ENCODE data around the gene RBM47. TPM values are rescaled to one million over a fixed set of nuclear protein-coding genes. Genes with fewer than 3 reads are reported as not detected.

Gene RBM47
- total and polyA plus RNA-seq, 4 donors, result 1.6 to 13.6 (median 4.0) TPM

DNA sequence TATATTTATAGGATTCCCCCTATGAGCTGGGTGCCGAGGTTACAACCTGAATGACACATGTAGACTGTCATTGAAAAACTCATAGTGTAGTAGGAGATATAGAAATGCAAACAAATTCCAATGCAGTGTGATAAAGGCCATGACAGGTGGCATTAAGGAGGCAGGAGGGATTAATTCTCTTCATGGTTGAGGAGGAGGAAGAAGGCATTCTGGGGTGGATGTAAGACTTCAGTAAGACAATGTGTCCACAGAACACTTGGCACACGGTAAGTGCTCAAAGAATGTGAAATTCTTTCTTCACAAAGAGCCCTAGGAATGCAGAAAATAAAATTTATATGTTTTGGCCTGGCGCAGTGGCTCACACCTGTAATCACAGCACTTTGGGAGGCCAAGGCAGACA is 136.5 kb downstream of the RBM47 start:
- DNase-seq (ENCODE audit: low read depth in 4 of 6, low spot score in 6 of 6), result peak in 1 of 6 donors; percentile 6
- Histone ChIP-seq H3K36me3 (ENCODE audit: control insufficient read depth, insufficient read depth, low read length) (no peaks in the 10 kb centered on the region), H3K4me3 (ENCODE audit: low read depth, low read length) (no peak overlapping the region), H3K9me3 (ENCODE audit: control insufficient read depth, insufficient read depth, low read length) (no peaks in the 10 kb centered on the region), H3K27ac (ENCODE audit: low read depth, low read length) (no peak overlapping the region), H3K27me3 (ENCODE audit: control insufficient read depth, insufficient read depth, low read length) (no peaks in the 10 kb centered on the region), H3K4me1 (ENCODE audit: control insufficient read depth, insufficient read depth, low read length) (no peaks in the 10 kb centered on the region)
- 100% methylated on average over 1 of the region's 3 CpGs for WGBS (ENCODE audit: insufficient coverage)

DNA sequence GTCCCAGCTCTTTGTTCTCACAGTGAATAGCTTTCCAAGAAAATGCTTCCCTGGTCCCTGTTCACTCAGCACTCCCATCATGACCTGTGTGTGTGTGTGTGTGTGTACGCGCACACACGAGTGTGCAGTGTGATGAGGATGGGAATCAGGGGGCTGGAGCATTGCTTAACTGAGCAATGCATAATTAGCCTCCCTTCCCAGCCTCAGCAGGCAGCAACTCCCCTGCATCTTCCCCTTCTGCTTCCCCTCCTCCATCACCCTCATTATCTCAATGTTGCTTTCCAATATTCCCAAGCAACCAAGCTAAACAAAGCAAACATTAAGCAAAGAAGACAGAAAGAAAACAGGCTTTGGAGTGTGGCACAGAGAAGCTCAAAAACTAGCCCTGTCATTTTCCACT is 137.0 kb downstream of the RBM47 start:
- Histone ChIP-seq H3K27ac (ENCODE audit: low read depth, low read length) (no peak overlapping the region), H3K36me3 (ENCODE audit: control insufficient read depth, insufficient read depth, low read length) (no peaks in the 10 kb centered on the region), H3K27me3 (ENCODE audit: control insufficient read depth, insufficient read depth, low read length) (no peaks in the 10 kb centered on the region), H3K9me3 (ENCODE audit: control insufficient read depth, insufficient read depth, low read length) (no peaks in the 10 kb centered on the region), H3K4me1 (ENCODE audit: control insufficient read depth, insufficient read depth, low read length) (no peaks in the 10 kb centered on the region), H3K4me3 (ENCODE audit: low read depth, low read length) (no peak overlapping the region)
- no CpG with 5 or more reads among the region's 3 CpGs for WGBS (ENCODE audit: insufficient coverage)
- DNase-seq (ENCODE audit: low read depth in 4 of 6, low spot score in 6 of 6), result peak in 3 of 6 donors; percentile 7 to 75 (median 10)

- H3K4me1 ChIP-seq (ENCODE audit: control insufficient read depth, insufficient read depth, low read length), result no peaks in the 10 kb centered on the region
- H3K9me3 ChIP-seq (ENCODE audit: control insufficient read depth, insufficient read depth, low read length), result no peaks in the 10 kb centered on the region
- DNase-seq (ENCODE audit: low read depth in 4 of 6, low spot score in 6 of 6), result no peak
- H3K27ac ChIP-seq (ENCODE audit: low read depth, low read length), result no peak overlapping the region
- no peaks in the 10 kb centered on the region for H3K36me3 ChIP-seq (ENCODE audit: control insufficient read depth, insufficient read depth, low read length)
- H3K4me3 ChIP-seq (ENCODE audit: low read depth, low read length), result no peak overlapping the region
- H3K27me3 ChIP-seq (ENCODE audit: control insufficient read depth, insufficient read depth, low read length), result no peaks in the 10 kb centered on the region
- WGBS (ENCODE audit: insufficient coverage), result 93% methylated on average over 5 of the region's 10 CpGs
Observed at GRCh38 chr4:40490481-40490880, 139.2 kb downstream of the RBM47 start.

- Histone ChIP-seq H3K4me1 (ENCODE audit: control insufficient read depth, insufficient read depth, low read length) (no peaks in the 10 kb centered on the region), H3K27ac (ENCODE audit: low read depth, low read length) (no peak overlapping the region), H3K27me3 (ENCODE audit: control insufficient read depth, insufficient read depth, low read length) (no peaks in the 10 kb centered on the region), H3K36me3 (ENCODE audit: control insufficient read depth, insufficient read depth, low read length) (no peaks in the 10 kb centered on the region), H3K9me3 (ENCODE audit: control insufficient read depth, insufficient read depth, low read length) (no peaks in the 10 kb centered on the region), H3K4me3 (ENCODE audit: low read depth, low read length) (no peak overlapping the region)
- no peak for DNase-seq (ENCODE audit: low read depth in 4 of 6, low spot score in 6 of 6)
Observed at GRCh38 chr4:40489961-40490360, 139.7 kb downstream of the RBM47 start.

GRCh38 chr4:40486534-40486933 is 143.1 kb downstream of the RBM47 start:
- H3K9me3 ChIP-seq (ENCODE audit: control insufficient read depth, insufficient read depth, low read length), result no peaks in the 10 kb centered on the region
- H3K4me1 ChIP-seq (ENCODE audit: control insufficient read depth, insufficient read depth, low read length), result no peaks in the 10 kb centered on the region
- WGBS (ENCODE audit: insufficient coverage), result no CpG with 5 or more reads among the region's 1 CpG
- no peak for DNase-seq (ENCODE audit: low read depth in 4 of 6, low spot score in 6 of 6)
- H3K27me3 ChIP-seq (ENCODE audit: control insufficient read depth, insufficient read depth, low read length), result no peaks in the 10 kb centered on the region
- no peak overlapping the region for H3K27ac ChIP-seq (ENCODE audit: low read depth, low read length)
- no peaks in the 10 kb centered on the region for H3K36me3 ChIP-seq (ENCODE audit: control insufficient read depth, insufficient read depth, low read length)
- H3K4me3 ChIP-seq (ENCODE audit: low read depth, low read length), result no peak overlapping the region

GRCh38 chr4:40484346-40485090 is 145.1 kb downstream of the RBM47 start:
- H3K4me3 ChIP-seq (ENCODE audit: low read depth, low read length), result no peak overlapping the region
- H3K27me3 ChIP-seq (ENCODE audit: control insufficient read depth, insufficient read depth, low read length), result no peaks in the 10 kb centered on the region
- 100% methylated on average over 1 of the region's 1 CpG for WGBS (ENCODE audit: insufficient coverage)
- no peaks in the 10 kb centered on the region for H3K9me3 ChIP-seq (ENCODE audit: control insufficient read depth, insufficient read depth, low read length)
- no peaks in the 10 kb centered on the region for H3K36me3 ChIP-seq (ENCODE audit: control insufficient read depth, insufficient read depth, low read length)
- no peak for DNase-seq (ENCODE audit: low read depth in 4 of 6, low spot score in 6 of 6)
- H3K27ac ChIP-seq (ENCODE audit: low read depth, low read length), result no peak overlapping the region
- H3K4me1 ChIP-seq (ENCODE audit: control insufficient read depth, insufficient read depth, low read length), result no peaks in the 10 kb centered on the region

DNA sequence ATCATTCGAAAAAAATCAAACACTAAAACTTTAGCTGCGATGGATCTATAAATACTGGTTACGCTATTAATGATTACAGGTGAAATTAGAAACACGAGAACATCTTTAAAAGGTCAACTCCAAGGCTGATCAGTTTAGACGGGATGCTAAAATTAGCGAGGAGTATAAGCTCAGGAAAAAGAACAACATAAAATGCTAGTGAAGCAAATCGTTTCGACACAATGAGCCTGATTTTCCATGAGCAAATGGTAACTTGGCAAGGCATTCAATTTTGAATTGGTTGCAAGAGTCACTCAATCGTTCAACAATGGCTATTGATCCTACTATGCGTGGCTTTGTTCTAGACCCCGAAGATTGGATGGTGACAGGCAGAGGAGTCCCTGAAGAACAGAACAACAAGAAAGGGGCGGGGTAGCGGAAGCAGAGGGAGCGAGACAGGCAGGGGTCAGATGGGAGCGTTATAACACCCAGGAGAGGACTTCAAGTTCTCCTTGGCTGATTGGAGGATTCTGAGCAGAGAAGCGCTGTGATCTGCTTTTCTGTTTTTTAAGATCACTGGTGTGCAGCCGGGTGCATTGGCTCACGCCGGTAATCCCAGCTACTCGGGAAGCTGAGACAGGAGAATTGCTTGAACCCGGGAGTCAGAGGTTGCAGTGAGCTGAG is 146.5 kb downstream of the RBM47 start:
- H3K4me1 ChIP-seq (ENCODE audit: control insufficient read depth, insufficient read depth, low read length), result no peaks in the 10 kb centered on the region
- no peaks in the 10 kb centered on the region for H3K36me3 ChIP-seq (ENCODE audit: control insufficient read depth, insufficient read depth, low read length)
- no peak overlapping the region for H3K27ac ChIP-seq (ENCODE audit: low read depth, low read length)
- H3K4me3 ChIP-seq (ENCODE audit: low read depth, low read length), result no peak overlapping the region
- no peaks in the 10 kb centered on the region for H3K27me3 ChIP-seq (ENCODE audit: control insufficient read depth, insufficient read depth, low read length)
- DNase-seq (ENCODE audit: low read depth in 4 of 6, low spot score in 6 of 6), result no peak
- WGBS (ENCODE audit: insufficient coverage), result 73% methylated on average over 20 of the region's 21 CpGs
- H3K9me3 ChIP-seq (ENCODE audit: control insufficient read depth, insufficient read depth, low read length), result no peaks in the 10 kb centered on the region

- Histone ChIP-seq H3K27me3 (ENCODE audit: control insufficient read depth, insufficient read depth, low read length) (no peaks in the 10 kb centered on the region), H3K9me3 (ENCODE audit: control insufficient read depth, insufficient read depth, low read length) (no peaks in the 10 kb centered on the region), H3K27ac (ENCODE audit: low read depth, low read length) (no peak overlapping the region), H3K36me3 (ENCODE audit: control insufficient read depth, insufficient read depth, low read length) (no peaks in the 10 kb centered on the region), H3K4me3 (ENCODE audit: low read depth, low read length) (no peak overlapping the region), H3K4me1 (ENCODE audit: control insufficient read depth, insufficient read depth, low read length) (no peaks in the 10 kb centered on the region)
- WGBS (ENCODE audit: insufficient coverage), result 80% methylated on average over 1 of the region's 7 CpGs
- no peak for DNase-seq (ENCODE audit: low read depth in 4 of 6, low spot score in 6 of 6)
Observed at GRCh38 chr4:40481977-40482376, 147.7 kb downstream of the RBM47 start.

DNA sequence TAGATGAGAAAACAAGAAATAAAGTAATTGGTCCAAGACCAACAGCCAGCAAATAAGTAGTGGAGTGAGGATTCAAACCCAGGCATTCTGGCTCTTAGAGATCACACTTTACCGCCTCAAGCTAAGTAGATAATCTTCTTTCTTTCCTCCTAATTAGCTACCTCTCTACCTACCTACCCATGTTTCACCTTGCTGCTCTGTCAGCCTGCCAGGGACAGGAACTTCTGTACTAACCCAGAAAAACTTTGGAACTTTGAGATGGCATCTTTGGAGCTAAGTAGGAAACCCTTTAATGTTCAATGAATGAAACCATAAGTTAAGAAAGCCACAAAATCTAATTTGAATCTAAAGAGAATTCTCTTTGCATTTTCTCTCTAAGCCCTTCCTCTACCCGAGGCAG is 149.4 kb downstream of the RBM47 start:
- no peak for DNase-seq (ENCODE audit: low read depth in 4 of 6, low spot score in 6 of 6)
- Histone ChIP-seq H3K4me3 (ENCODE audit: low read depth, low read length) (no peak overlapping the region), H3K27ac (ENCODE audit: low read depth, low read length) (no peak overlapping the region), H3K27me3 (ENCODE audit: control insufficient read depth, insufficient read depth, low read length) (no peaks in the 10 kb centered on the region), H3K36me3 (ENCODE audit: control insufficient read depth, insufficient read depth, low read length) (no peaks in the 10 kb centered on the region), H3K9me3 (ENCODE audit: control insufficient read depth, insufficient read depth, low read length) (no peaks in the 10 kb centered on the region), H3K4me1 (ENCODE audit: control insufficient read depth, insufficient read depth, low read length) (no peaks in the 10 kb centered on the region)
- WGBS (ENCODE audit: insufficient coverage), result no CpG with 5 or more reads among the region's 2 CpGs

DNA sequence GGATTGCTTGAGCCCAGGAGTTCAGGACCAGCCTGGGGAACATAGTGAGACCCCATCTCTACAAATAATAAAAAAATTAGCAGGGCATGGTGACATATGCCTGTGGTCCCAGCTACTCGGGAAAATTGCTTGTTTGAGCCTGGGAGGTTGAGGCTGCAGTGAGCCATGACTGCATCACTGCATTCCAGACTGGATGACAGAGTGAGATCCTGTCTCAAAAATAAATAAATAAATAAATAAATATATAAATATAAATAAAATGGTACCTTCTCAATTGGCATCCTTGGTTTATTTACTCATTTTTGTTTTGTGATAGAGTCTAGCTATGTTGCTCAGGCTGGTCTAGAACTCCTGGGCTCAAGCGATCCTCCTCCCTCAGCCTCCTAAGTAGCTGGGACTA is 150.3 kb downstream of the RBM47 start:
- Histone ChIP-seq H3K27me3 (ENCODE audit: control insufficient read depth, insufficient read depth, low read length) (no peaks in the 10 kb centered on the region), H3K4me1 (ENCODE audit: control insufficient read depth, insufficient read depth, low read length) (no peaks in the 10 kb centered on the region), H3K9me3 (ENCODE audit: control insufficient read depth, insufficient read depth, low read length) (no peaks in the 10 kb centered on the region), H3K4me3 (ENCODE audit: low read depth, low read length) (no peak overlapping the region), H3K36me3 (ENCODE audit: control insufficient read depth, insufficient read depth, low read length) (no peaks in the 10 kb centered on the region), H3K27ac (ENCODE audit: low read depth, low read length) (no peak overlapping the region)
- no peak for DNase-seq (ENCODE audit: low read depth in 4 of 6, low spot score in 6 of 6)
- 80% methylated on average over 1 of the region's 2 CpGs for WGBS (ENCODE audit: insufficient coverage)

All from spinal cord (tissue), 10 donors.